Right kidney (tissue), 9 donors: ENCODE measurements around the gene LRRK1.

ENCODE experiments used
- DNase-seq: peaks from one replicate; pipeline ENCODE4 v3.0.0-alpha.2; 2016
- long read RNA-seq, 8 donors: transcript quantifications; one replicate each; lab custom pipeline, GENCODE V29; 2026

Gene LRRK1, protein sequence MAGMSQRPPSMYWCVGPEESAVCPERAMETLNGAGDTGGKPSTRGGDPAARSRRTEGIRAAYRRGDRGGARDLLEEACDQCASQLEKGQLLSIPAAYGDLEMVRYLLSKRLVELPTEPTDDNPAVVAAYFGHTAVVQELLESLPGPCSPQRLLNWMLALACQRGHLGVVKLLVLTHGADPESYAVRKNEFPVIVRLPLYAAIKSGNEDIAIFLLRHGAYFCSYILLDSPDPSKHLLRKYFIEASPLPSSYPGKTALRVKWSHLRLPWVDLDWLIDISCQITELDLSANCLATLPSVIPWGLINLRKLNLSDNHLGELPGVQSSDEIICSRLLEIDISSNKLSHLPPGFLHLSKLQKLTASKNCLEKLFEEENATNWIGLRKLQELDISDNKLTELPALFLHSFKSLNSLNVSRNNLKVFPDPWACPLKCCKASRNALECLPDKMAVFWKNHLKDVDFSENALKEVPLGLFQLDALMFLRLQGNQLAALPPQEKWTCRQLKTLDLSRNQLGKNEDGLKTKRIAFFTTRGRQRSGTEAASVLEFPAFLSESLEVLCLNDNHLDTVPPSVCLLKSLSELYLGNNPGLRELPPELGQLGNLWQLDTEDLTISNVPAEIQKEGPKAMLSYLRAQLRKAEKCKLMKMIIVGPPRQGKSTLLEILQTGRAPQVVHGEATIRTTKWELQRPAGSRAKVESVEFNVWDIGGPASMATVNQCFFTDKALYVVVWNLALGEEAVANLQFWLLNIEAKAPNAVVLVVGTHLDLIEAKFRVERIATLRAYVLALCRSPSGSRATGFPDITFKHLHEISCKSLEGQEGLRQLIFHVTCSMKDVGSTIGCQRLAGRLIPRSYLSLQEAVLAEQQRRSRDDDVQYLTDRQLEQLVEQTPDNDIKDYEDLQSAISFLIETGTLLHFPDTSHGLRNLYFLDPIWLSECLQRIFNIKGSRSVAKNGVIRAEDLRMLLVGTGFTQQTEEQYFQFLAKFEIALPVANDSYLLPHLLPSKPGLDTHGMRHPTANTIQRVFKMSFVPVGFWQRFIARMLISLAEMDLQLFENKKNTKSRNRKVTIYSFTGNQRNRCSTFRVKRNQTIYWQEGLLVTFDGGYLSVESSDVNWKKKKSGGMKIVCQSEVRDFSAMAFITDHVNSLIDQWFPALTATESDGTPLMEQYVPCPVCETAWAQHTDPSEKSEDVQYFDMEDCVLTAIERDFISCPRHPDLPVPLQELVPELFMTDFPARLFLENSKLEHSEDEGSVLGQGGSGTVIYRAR (N-terminal part only)
- long read RNA-seq, donor 1: 0 reads
- long read RNA-seq, donor 2, partial matches to known transcripts: 0 of 1 reads
- long read RNA-seq, donor 2, other reads (novel, unspliced or antisense): 0 of 1 reads
- long read RNA-seq, donor 3, partial matches to known transcripts: 0 of 10 reads
- long read RNA-seq, donor 3, other reads (novel, unspliced or antisense): 10 of 10 reads
- long read RNA-seq, donor 4: 0 reads
- long read RNA-seq, donor 5, partial matches to known transcripts: 10 of 18 reads
- long read RNA-seq, donor 5, other reads (novel, unspliced or antisense): 8 of 18 reads
- long read RNA-seq, donor 6, partial matches to known transcripts: 24 of 24 reads
- long read RNA-seq, donor 6, other reads (novel, unspliced or antisense): 0 of 24 reads
- long read RNA-seq, donor 7: 0 reads
- long read RNA-seq, donor 8: 0 reads

DNA sequence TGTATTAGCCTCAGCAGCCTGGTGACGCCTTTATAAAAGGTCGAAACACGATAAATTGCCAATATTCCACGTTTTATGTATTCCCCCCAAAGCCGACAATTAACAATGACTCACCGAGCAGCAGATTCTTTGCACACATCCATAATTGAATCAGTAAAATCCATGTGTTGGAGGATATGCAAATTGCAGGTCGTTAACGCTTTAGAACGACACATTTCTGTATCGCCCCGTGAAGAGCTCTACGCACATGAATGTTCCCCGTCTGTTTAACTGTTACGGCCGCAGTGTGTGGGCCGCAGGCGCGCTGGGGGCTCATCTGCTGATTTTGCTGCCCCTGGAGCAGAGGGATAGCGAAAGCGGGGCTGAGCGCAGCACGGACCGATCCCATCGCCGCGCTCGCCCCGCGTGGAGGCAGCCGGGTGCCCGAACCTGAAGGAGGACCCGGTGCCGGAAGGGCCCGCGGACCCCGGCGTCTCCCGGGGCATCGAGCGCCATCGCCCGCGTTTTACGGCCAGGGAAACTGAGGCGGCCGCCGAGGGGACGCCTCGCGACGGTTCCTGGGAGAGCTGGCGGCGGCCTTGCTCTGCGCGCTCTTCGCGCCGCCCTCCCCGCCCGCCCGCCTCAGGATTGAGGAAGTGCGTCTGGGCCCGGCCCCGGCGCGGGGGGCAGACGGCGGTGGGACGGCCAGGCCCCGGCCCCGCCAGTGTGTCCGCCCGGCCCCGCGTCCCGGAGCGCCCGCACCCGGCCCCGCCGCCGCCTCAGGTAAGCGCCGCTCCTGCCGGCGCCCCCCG is at the start of gene LRRK1:
TSS of gene LRRK1 (plus strand) at position 668 of the 791 bp plus-strand sequence. CDS start 5,276 bp downstream, outside the sequence.
- DNase-seq: peak; percentile 85

DNA sequence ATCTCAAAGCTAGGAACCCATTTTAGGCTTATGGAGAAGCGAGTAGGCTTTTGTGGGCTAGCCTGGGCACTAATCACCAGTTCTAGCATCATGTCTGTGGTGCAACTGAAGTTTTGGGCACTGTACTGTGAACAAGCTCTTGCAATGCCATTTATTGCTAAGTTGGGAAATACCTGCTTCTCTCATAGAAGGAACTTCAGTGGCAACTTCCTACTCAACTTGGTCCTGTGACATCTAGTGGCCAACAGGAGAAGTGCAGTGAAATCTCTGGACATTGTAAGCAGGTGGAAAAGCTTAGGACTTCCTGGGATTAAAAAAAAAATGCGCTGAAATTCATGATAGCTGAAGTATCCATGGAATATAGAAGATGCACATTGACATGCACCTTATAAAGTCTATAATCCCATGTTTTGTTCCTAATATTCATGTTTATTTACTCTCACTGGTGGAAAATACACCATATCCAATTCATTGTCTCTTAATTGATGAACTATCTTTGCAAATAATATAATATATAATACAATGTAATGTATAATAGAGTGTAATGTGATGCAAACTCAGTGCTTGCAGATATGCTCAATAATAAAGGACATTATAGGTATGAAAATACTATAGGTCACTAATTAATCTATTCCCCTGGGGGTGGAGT is 46.0 kb upstream of the LRRK1 start:
- no peak for DNase-seq

DNA sequence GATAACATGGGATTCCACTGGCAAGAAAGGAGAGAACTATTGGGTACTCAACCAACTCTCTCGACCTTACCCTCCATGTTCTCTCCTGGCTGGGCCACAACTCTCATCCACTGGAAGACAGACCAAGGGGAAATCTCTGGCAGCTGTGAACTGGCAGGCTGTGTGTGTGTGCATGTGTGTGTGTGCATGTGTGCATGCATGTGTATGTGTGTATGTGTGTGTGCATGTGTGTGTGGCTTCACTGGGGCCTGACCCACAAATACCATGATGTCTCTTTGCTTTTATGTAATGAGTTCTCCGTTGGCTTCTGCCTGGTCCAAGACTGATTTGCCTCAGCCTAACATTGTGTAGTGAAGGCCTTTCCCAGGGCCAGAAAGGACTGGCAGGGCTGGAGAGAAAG is 43.7 kb upstream of the LRRK1 start:
- no peak for DNase-seq

DNA sequence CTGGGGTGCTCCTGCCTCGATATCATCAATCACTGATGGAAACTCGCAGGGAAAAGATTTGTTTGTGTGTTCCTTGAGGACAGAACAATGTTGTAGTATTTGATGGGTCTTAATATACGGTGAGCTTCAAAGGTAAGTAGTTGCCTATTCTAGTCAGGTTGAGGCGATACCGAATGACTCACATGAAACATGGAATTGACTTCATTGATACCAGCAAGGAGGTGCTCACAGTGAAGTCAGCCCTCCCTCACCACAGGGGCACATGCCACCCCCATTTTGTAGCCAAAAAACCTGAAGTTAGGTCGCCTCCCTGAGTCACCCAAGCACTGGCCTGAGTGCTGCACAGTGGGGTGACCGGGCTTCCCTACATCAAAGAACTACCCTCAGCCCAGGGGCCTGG is 43.2 kb upstream of the LRRK1 start:
- no peak for DNase-seq

DNA sequence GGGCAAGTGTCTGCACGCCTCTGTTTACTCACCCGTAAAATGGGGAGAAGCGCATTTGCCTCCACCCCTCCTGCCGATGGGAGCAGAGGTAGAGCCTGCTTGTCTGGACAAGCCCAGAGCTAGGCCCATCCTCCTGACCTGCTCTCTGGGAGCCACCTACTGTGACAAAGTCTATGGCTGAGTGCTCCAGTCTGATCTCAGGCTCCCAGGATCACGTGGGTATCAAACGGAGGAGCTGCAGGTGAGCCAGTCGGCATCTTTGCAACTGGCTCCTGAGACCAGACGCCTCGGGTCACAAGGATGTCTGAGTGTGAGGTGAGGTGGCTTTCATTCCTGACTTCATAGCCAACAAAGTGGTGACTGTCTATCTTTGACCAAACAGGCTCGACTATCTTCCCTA is 41.6 kb upstream of the LRRK1 start:
- no peak for DNase-seq

DNA sequence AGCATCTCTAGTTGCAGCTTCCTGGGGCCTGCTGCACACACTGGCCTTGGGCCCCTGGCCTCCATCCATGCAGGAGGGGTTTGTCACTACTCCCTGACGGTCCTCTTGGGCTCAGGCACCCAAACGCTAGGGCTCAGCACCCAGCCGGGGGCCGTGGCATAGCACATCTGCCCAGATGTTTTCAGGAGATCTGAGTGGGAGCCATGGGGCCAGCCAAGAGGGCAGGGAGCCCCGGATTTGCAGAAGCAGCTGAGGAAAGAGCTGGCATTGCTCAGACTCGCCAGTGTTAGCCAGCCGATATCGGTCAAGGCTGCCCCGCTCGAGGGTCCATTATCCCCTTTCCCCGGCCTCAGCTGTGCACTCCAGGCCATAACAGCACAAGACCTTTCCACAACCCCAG is 41.0 kb upstream of the LRRK1 start:
- no peak for DNase-seq

DNA sequence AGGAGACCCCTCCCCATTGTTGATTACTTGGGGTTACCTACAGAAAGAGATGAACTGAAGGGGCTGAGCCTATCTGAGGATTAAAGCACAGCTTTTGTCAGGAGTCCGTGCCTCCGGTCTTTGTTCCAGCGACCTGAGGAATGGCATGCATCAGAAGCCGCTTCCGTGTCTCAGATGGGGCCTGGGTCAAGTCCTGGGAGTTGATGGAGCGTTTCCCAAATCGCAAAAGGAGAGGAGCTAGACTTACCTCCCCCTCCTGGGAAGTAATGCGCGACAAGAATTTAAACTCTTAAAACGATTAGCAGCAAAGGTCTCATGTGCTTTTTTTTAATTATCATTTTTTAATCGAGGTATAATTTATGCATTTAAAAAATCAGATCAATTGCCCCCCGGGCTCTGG is 40.5 kb upstream of the LRRK1 start:
- DNase-seq: no peak

DNA sequence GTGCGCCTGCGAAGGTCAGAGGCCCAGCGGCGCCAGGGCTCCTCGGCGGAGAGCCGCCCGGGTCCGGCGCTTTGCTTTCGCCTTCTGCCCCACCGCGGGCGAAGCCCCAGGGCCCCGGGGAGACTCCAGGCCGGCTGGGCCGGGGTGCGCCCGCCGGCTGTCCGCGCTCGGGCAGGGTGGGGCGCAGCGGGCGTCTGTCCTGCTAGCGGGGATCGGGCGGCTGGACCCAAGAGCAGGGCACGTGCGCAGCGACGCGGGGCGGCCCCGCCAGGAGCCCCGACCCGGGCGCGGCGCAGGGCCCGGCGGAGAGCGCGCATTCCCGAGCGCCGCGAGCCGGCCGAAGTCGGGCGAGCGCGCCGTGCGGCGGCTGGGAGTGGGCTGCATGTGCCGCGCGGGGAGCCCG is 40.1 kb upstream of the LRRK1 start:
- peak; percentile 62 for DNase-seq

DNA sequence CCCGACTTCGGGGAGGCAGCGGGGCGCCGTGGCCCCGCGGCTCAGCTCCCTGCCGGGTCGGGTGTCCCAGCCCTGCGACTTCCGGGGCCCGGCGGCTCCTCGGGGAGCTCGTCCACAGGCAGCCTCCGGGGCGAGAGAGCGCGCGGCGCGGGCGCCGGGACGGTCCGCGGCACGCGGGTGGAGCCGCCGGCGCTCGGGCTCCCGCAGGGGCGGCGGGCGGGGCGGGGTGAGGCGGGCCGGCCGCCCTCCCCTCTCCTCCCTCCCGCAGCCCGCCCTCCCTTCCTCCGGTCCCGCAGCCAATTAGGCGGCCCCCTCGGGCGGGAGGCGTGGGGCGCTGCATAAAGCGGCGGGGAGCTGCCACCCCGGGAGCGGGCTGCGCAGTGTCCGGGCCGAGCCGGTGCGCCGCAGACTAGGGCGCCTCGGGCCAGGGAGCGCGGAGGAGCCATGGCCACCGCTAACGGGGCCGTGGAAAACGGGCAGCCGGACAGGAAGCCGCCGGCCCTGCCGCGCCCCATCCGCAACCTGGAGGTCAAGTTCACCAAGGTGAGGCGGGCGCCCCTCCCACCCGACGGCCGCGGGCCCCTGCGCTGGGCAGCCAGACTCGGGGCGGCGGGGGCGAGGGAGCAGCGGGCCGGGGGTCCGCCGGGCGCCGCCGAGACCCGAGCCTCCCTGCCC is 39.6 kb upstream of the LRRK1 start, which contains the start of gene ALDH1A3:
TSS of gene ALDH1A3 (plus strand) at position 368 of the 675 bp plus-strand sequence. CDS start at position 445, 77 bp downstream.
- DNase-seq: peak; percentile 61

DNA sequence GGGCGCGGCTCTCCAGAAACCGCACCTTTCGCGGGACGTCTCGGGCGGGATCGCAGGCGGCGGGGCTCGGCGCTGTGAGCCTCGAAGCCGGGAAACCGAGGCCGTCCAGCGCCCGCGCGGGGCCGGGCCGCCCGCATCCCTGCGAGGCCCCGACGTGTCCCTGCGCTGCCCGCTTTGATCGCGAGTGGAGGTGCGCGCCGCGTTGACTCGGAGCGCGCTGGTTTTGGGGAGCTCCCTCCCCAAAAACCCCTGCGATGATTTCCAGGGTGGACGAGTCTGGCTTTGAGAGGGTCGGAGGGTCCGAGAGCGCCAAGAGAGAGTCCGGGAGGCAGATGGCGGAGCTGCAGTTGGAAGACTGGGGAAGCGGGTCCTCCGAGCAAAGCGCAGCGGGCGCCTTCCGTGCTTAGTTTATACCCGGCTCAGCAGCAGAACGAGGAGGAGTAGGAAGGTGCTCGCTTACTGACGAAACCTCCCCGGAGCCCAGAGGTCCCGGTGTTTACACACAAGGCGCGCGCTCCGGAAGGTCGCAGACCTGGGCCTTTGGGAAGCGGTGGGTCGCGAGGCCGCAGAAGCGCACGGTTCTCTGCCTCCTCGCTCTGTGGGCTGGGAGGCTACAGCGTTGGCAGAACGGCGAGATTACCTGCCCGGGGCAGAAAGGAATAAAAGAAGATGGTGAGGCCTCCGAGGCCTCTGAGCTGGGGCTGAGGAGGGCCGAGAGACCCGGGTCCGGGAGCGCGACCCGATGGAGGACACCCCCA is 38.8 kb upstream of the LRRK1 start:
- DNase-seq: peak; percentile 71

DNA sequence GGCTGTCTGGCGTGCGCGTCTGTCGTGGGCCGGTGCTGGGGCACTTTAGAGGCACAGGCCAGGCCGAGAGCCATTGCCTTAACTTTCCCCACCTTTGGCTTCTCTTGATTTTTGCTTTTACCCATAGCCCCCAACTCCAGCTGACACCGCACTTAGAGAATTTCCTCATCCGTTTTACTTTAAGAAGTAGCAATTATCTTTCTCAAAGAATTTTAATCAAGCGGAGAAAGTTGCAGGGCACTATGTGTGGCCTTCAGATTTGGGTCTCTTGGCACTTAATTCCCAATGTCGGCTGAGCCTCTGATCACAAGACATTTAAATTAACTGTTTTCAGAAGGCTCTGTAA is 38.3 kb upstream of the LRRK1 start:
- DNase-seq: no peak

DNA sequence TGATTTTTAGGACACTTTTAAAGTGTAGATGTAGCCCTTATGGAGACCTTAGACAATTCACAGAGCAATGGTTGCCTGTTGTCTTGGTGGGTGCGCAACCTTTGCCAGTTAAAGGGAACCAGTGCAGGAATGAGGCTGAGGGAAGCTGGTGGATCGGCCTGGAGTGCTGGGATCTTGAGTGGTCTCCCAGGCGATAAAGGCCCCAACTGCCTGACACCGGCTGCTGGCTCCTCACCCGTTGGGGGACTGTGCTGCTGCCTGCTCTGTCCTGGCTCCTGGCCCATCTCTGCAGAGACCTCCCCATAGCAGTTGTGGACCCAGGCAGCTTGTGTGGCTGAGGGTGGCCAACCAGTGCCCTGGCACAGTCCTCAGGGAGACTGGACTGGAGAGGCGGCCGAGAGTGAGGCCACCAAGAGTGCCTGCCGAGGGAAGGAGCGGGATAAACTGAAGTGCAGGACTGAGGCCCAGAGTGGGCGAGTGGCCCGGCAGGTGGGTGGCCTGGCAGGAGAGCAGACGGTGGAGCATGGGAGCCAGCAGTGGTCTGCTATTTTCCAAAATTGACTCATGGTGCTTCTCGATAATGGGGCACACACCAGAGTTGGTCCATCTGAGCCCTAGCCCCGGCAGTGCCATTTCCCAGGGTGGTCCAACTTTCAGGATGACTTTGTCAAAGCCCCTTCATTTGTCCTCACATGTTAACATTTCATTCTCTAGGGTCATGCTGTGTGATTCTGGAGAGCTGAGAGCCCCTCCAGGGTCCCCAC is 37.4 kb upstream of the LRRK1 start:
- DNase-seq: no peak

DNA sequence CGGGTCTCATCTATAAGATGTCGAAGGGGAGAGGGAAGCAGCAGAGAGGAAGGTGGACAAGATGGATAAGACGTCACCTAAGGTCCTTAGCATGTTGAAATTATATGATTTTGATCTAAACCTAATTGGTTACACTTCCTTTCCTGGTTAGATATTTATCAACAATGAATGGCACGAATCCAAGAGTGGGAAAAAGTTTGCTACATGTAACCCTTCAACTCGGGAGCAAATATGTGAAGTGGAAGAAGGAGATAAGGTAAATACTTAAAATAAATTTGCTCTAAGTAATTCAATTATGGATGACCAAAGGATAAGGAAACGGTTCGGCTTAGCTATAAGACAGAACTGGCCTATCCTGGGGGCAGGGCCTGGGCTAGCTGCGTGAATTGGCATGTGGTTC is 34.0 kb upstream of the LRRK1 start:
- DNase-seq: no peak

DNA sequence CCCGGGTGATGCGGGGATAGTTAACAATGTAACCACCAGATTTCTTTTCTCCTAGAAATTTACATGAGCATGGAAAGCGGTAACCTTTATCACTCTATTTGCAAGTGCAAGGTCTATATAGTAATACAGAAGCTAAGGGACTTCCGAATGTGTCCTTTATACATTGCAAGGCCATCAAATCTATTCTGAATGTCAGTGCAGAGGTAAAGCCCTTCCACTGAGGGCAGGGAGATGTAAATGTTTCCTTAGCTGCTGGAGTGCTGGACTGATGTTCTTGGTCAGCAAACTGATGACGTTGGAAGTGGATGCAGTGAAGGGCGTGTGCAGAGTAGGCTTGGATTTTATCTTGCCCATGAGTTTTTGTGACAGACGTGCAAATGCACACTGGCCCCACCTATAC is 33.3 kb upstream of the LRRK1 start:
- no peak for DNase-seq

DNA sequence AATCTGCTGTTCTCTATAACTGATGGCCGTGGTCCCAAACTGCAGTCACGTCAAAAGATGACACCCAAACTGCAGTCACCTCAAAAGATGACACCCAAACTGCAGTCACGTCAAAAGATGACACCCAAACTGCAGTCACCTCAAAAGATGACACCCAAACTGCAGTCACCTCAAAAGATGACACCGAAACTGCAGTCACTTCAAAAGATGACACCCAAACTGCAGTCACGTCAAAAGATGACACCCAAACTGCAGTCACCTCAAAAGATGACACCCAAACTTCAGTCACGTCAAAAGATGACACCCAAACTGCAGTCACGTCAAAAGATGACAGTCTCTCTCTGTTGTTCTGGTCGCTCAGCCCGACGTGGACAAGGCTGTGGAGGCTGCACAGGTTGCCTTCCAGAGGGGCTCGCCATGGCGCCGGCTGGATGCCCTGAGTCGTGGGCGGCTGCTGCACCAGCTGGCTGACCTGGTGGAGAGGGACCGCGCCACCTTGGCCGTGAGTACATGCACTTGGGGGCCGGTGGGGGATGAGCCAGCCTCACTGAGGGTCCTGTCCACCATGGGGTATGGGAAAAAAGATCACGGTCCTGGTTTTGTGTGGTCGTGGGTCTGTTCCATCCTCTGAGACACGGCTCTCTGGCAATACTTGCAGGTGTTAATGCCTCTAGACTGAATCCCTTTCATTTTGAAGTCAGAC is 31.8 kb upstream of the LRRK1 start:
- no peak for DNase-seq

DNA sequence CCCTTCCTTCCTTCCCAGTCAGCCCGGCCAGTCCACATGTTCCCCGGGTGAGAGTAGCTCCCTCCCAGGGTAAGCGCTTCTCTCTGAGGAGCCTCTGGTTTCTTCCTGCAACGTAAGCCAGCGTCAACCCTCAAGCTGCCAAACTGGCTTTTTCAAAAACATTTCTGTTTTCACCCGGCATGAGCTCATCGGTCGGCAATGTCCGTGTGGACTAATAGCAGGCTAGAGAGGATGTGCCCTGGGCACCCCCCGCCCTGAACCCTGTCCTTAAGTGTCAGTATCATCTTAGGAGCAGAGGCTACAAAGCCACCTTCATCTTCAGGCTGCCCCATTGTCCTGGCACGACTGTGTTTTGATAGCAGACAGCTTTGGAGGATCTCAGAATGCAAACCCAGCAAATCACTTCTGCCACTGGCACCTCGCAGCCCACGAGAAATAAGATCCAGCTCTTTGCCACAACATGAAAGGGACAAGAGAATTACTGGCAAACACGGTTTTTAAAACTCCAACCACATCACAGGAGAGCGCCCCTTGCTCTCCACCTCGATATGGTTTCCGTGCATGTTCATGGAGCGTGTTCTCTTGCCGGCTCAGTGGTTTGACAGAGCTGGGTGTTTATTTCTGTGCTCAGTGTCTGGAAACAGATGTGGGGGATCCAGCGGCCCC is 29.6 kb upstream of the LRRK1 start:
- DNase-seq: no peak
